GM04503 (cell line): ENCODE measurements around the gene MPZ.
"Not testable (repeated sequence)": the region's sequence is repeated elsewhere in the genome, so short reads cannot be mapped to it uniquely, and the experiment has no call there.

Experiments used
- DNase-seq: peaks from one replicate; pipeline ENCODE4 v3.0.0-alpha.2; 2012; ENCODE audit warnings: low read depth

MPZ gene

DNA sequence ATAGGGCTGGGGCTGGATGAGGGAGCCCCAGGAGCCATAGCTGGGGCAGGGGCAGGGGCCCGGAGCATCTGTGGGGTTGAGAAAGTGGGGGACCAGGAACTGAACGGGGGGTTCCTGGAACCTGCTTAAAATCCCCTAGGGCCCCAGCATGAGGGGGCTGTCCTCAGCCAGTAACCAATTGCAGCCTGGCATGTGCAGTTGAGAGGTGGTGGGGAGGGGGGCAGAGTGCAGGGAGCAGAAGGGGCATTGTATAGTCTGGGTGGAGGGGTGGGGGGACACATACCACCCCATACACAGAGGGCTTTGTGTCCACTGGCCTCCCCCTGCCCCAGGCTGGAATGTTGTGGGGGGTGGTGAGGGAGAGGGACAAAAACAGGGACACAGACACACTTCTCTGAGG is at the start of gene MPZ:
Gene MPZ (minus strand): TSS at position 101 of the 400 bp plus-strand sequence. CDS start 63 bp downstream, at position 38.
- DNase-seq: no peak

DNA sequence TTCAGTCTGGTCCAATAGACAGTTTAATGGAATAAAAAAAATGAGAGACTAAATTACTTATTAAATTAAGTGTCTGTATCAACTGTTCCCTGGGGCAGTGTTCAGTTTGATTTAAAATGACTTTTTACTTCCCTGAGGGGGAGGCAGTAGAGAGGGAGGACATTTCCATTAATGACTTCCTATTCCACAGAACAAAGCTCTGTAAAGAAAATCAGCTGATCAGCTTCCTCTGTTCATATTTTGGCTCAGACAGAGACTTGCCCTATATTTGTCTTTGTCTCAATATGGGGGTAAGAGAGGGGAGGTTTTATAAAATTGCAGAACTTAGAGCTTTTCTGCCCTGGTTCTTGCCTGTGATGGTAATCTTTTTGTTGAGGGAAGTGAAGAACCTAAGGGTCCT is 49.5 kb upstream of the MPZ start:
- no peak for DNase-seq

DNA sequence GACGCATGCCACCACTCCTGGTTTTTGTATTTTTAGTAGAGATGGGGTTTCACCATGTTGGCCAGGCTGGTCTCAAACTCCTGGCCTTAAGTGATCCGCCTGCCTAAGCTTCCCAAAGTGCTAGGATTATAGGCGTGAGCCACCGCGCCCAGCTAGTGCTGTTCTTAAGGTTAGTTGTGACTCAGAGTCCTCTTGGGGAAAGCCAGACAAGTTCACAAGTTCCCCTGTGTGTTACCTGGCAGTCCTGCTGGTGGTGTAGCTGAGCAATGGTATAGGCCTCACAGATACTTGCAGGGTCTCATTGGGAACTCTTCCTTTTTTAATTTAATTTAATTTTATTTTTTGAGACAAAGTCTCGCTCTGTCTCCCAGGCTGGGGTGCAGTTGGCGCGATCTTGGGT is 47.3 kb upstream of the MPZ start:
- DNase-seq: no peak

DNA sequence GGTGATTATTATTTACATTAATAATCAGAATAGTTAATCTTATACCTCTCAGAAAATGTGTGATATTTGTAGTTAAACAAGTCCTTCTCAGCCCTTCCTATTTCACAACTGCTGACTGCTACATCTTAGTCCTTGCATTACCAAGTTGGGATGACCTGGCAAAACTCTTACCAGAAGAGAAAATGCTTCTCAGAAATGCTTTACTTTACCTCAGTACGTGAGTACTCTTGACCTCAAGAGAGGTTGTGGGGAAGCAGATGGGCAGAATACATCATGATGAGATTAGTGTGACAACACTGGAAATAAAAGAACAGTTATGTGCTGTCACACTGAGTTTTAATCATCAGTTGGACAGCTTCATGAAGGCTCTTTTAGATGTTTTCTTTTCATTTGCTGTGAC is 41.7 kb upstream of the MPZ start:
- no peak for DNase-seq

DNA sequence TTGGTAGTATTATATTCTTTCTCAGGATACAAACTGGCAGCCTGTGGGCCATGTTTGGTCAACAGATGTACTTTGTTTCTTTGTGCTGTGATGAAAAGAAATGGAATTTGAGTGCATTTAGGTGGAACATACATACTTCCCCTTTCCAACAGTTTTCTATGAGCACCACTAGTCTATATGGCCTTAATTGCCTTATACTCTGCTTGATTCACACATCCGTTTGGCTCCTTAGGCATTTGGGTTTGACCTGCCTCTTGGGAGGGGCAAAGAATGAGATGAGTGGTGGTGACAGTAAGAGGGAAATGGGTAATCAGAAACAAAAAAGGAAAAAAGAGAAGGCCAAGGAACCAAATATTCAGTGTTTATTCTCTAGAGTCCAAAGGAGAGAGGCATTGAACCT is 40.9 kb upstream of the MPZ start:
- DNase-seq: no peak

DNA sequence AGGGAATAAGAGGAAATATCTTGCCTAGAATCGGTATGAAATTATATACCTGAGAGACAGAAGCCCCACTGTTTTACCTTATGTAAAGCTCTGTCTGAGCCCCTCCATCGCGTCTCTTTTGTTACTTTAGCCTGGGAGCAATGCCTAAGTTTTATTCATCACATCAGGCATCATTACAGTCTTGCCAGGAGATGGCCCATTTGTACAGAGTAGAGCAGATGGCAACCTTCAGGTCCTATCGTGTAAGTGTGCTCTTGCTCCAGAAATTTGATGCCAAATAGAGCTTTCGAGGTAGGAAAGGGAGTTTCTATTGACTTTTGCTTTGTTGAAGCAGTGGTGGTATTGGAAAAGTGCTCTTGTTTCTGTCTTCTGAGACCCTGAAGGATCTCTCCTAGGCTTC is 33.1 kb upstream of the MPZ start:
- DNase-seq: no peak

DNA sequence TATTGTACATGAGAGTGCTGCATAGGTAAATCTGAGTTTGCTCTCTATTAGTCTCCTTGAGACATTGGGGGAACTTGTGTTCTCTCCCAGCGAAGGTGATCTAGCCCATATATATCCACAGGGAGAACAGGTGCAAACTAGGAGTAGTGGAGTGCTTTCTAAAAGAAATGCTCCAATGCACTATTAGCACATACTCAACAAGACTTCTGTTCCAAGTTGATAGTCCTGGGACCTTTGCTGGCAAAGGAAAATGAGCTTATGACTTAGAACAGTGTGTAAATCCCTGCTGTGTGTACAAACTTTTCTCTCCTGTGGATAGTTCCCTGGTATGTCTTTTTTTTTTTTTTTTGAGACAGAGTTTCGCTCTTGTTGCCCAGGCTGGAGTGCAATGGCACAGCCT is 32.4 kb upstream of the MPZ start:
- DNase-seq: no peak

- DNase-seq: no peak
These were observed 26.0 kb upstream of the MPZ start for GRCh38 chr1:161335796-161336195.

DNA sequence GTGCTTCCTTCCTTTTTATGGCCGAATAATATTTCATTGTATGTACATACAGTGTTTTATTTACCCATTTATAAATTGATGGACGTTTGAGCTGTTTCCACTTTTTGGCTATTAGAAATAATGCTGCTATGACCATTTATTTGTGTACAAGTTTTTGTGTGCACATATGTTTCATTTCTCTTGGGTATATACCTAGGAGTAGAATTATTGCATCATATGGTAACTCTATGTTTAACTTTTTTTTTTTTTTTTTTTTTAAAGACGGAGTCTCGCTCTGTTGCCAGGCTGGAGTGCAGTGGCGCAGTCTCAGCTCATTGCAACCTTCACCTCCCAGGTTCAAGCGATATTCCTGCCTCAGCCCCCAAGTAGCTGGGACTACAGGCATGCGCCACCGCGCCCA is 23.4 kb upstream of the MPZ start:
- no peak for DNase-seq

DNA sequence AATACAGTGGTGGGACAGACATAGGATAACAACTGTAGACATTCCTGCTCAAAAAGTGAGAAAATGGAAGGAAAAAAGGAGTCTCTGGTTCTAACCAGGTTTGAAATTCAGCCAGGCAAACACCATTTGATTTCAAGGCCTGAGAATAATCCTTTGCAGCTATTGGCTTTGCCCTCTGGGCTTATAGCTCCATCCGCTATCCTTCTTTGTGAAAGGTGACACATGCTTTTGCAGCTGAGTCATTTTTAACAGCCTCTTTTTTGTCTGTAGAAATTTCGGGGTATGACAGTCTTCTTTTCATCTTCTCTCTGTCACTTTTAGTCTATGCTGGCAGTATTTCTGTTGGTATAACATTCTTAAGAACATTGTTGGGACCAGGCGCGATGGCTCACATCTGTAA is 20.6 kb upstream of the MPZ start:
- no peak for DNase-seq

DNA sequence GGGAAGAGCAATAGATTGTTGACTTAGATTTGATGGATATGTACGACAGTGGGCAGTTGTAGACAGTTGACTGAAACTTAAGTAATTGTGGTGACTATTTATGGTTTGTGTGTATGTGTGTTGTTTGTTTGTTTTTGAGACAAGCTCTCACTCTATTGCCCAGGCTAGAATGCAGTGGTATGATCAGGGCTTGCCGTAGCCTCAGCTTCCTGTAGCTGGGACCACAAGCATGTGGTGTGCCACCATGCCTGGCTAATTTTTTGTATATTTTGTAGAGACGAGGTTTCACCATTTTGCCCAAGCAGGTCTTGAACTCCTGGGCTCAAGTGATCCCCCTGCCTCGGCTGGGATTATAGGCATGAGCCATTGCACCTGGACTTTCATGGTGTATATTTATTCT is 14.3 kb upstream of the MPZ start:
- no peak for DNase-seq

GRCh38 chr1:161315841-161316674 is 6.3 kb upstream of the MPZ start:
- DNase-seq: not testable (repeated sequence)

DNA sequence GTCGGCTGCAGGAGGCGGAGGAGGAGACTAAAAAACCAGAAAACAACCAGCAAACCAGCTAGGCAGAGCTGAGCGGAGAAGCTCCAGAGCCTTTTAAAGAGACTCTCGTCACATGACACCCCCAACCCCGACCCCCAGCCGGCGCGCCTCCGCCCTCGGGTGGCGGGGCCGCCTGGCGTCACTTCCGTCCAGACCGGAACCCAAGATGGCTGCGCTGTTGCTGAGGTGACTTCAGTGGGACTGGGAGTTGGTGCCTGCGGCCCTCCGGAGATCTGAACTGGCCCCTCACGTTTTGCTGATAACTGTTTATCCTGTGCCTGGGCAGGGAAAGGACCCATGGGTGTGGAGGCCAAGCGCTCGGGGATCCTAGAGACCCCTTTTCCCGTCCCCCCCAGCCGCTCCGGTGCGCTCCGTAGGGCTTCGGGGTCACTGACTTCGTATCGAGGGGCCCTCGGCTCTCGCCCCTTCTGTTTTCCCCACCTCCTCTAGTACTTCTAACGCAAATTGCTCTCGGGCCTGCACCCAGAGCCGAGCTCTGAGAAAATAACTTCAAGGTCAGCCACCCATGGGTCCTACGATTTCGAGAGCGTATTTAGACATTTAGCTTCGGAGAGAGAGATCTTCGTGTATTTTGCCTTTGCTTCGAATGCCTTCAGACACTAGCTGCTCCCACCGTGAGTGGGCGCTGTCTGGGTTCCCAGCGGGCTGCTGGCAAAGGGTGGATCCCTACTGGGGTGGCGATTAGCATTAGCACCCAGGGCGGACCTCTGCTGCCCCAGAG is 4.6 kb upstream of the MPZ start, which contains the start of gene SDHC:
Gene SDHC (plus strand): TSS at position 181 of the 781 bp plus-strand sequence. CDS start 25 bp downstream, at position 206.
- peak; percentile 57 for DNase-seq

DNA sequence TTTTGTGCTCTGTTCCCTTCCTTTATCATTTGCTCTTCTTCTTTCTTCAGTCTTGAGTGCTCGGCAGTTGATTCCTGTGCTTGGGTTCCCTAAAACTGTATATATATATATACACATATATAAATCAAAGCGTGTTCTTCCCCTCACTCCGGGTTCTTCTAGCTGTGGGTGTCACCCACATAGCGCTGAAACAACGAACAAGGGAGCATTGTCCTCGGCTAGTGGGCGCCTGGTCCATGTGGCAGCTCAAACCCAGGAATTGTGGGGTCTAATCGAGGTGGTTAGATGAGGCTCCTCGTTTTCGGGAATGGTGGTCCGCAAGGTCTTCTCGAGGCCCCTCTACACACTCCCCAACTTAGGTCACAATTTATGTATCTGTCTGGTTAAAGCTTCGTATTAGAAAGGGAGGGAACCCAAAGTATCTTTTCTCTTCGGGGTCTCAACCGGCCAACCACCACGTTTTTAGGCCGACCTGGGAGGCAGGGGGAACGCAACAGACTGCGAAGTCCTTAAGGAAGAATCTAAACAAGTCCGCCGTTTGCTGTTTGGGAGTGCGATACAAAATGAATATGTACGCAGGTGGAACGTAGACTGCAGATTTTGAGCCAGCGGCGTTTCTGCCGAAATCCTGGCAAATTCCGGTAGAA is 3.9 kb upstream of the MPZ start:
- no peak for DNase-seq

- no peak for DNase-seq
These were observed 1.9 kb upstream of the MPZ start for GRCh38 chr1:161311595-161312181.

DNA sequence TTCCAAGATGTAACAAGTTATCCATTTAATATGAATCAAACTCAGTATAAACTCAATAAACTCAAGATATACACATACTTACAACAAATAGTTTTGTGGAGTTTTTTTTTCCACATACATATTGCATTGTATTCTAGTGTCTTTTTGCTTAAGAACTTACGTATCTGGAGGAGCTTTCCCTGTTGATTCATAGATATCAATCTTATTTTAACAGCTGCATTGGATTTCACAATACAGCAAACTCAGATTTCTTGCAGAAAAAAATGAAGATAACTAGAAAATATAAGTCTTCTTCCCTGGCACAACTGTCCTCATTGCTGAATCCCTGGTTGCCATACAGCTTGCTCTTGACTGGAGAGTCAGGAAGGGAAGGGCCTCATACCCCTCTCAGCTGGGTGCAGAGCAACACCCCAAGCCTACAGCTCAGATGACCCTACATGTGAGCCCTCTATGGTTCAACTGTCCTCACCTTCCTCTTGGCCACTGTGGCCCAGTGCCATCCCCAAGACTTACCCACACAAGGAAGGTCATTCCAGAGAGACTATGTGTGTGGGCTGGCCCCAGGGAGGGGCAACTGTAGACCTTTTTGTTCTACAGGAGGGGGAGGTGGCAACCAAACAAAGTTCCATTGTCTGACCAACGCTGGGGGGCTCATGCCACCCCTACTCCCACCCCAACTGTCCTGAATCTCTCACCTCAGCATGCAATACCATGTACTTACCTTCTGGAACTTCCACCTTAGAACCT is 1.7 kb downstream of the MPZ start:
- DNase-seq: no peak

DNA sequence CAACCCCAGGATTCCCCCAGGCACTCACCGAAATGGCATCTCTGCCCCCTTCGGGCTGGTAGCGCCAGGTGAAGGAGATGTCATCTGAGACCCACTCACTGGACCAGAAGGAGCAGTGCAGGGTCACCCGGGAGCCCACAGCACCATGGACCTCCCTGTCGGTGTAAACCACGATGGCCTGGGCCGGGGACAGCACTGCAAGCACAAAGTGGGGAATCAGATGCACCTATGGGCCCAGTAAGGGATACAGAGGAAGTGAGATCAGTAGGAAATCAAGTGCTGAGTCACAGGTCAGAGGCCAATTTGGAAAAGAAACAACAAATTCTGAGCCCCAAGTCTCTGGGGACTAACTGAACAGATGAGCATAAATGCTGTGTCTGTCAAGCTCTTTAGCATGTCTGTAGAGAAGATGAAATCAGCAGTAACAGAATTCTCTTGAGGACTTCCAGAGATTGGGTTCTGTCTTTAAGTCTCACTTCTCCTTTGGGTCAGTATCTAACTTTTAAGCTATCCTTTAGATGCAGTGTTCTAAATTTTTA is 2.5 kb downstream of the MPZ start:
- DNase-seq: no peak

DNA sequence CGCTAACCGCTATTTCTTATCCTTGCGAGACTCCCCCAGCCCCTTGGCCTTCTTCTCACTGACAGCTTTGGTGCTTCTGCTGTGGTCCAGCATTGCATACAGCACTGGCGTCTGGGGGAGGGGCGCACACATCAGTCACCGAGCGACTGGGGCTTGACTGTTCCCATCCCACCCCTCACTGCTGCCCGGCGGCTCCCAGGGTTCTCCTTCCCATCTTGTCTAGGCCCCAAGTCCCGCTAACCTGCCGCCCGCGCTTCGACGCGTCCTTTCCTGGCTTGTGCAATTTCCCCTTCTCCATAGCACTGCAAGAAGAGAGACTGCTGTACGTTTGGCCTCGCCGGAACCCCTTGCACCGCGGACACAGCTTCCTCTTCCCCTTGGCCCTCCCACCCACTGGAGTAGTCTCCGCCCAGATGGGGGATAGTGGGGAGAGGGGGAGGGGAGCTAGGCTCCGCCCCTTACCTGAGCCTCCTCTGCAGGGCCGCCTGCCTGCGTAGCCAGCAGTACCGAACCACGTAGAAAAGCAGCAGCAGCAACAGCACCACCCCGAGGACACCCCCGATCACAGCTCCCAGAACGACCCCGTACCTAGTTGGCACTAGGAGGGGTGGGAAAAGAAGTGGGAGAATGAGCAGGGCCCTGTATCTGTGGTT is 3.8 kb downstream of the MPZ start:
- DNase-seq: no peak

DNA sequence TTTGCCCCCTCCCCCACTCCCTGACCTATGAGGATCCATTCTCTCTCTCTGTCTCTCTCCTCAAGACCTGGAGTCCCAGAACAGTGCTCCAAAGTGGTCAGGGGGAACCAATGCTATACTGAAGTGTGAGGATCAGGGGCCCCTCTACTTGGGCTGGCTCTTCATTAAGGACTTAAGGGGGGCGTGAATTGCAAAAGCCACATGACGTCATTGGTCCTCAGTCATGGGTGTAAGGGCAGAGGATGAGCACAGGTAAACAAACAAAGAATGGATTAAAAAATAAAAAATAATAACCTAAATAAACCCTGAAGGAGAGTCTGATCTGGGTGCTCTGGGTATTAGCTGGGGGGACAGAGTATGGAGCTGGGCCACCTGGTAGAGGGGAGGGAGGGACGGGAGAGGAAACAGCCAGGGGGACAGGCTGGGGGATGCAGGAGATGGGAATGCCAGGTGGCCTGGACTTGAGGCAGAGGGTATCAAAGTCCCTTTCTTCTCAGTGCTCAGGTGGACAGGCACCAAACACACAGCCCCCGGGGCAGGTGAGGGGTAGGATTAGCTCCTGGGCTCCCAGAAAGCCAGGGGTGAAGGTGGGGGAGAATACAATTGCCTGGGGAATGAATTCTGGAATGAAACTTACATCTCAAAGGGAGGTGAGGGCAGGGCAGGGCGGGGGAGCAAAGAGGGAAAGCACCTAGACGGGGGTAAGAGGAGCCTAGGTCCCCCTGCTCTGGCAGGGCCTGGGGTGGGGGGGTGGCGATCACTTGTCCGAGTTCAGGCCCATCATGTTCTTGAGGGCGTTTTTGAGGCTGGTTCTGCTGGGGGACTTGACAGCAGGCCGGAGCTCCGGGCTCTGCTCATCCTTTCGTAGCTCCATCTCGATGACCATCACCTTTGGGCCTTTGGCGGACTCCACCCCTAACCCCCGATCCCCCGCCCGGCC is 4.6 kb downstream of the MPZ start:
- DNase-seq: no peak

GRCh38 chr1:161300478-161300877 is 9.3 kb downstream of the MPZ start:
- no peak for DNase-seq
